GM23338 (cell line): ENCODE measurements around the gene TBPL1. TPM values are rescaled to one million over a fixed set of nuclear protein-coding genes. Genes with fewer than 3 reads are reported as not detected.

ENCODE experiments used
- CREB1 ChIP-seq: fragments of 250-450 bp; sonication (Bioruptor Pico); IDR thresholded peaks from 2 replicates; pipeline ENCODE4 v1.5.0; 2020; ENCODE audit warnings: low read depth, mild to moderate bottlenecking, moderate library complexity
- CTCF ChIP-seq, 2 experiments: fragments of 200-600 bp in 1 of 2; sonication (generic) in 1 of 2; conservative IDR thresholded peaks; 2 replicates each; pipeline versions ENCODE4 v1.5.1 to v1.6.1; 2016 to 2017; ENCODE audit warnings: antibody characterized with exemption in 2 of 2, low read depth in 2 of 2, mild to moderate bottlenecking in 2 of 2, moderate library complexity in 1 of 2
- JUNB ChIP-seq: IDR thresholded peaks from one replicate; pipeline ENCODE4 v1.6.1; 2016; ENCODE audit warnings: antibody characterized with exemption; ENCODE audit not compliant: unreplicated experiment
- NANOG ChIP-seq: IDR thresholded peaks from 2 replicates; pipeline ENCODE4 v1.6.1; 2016; ENCODE audit warnings: antibody characterized with exemption, borderline replicate concordance
- REST ChIP-seq: IDR thresholded peaks from one replicate; pipeline ENCODE4 v1.6.1; 2018; ENCODE audit warnings: antibody characterized with exemption; ENCODE audit not compliant: unreplicated experiment
- STAT1 ChIP-seq: IDR thresholded peaks from one replicate; pipeline ENCODE4 v1.6.1; 2016; ENCODE audit warnings: antibody characterized with exemption; ENCODE audit not compliant: unreplicated experiment
- ZNF114 ChIP-seq: fragments of 250-450 bp; sonication (Bioruptor Pico); IDR thresholded peaks from 2 replicates; pipeline ENCODE4 v1.5.0; 2020; ENCODE audit warnings: mild to moderate bottlenecking, moderate library complexity
- ZNF462 ChIP-seq: fragments of 250-450 bp; sonication (Bioruptor Pico); IDR thresholded peaks from 2 replicates; pipeline ENCODE4 v1.5.0; 2020; ENCODE audit warnings: mild to moderate bottlenecking, moderate library complexity
- polyA plus RNA-seq: library from polyadenylated mRNA; unstranded; fragments of >200 nt; fragmentation: Nextera tagmentation; extraction: Ambion mirVana; gene quantifications from 2 replicates; pipeline ENCODE4 v1.2.1, GENCODE V29; 2016
- total RNA-seq: library from RNA; depleted of rRNA; stranded (reverse); fragments of >200 nt; shearing (Covaris generic); gene quantifications from 2 replicates; pipeline ENCODE4 v1.2.3, GENCODE V29; 2014

TBPL1 gene
- total and polyA plus RNA-seq, 2 experiments from 2014 or later: 72.9 to 139 TPM

- TF ChIP-seq ZNF462 (CRISPR knock-in tag) (no peak), CTCF (conservative IDR thresholded peaks at IDR 0.05; ENCODE audit: low read depth in 2 of 2) (no peak), REST (no peak), STAT1 (no peak), ZNF114 (CRISPR knock-in tag) (no peak), NANOG (no peak), CREB1 (CRISPR knock-in tag) (no peak), JUNB (no peak)
These were observed 27.1 kb downstream of the TBPL1 start (continued) for GRCh38 chr6:133980168-133980567.
